HG03442 (cell line): ENCODE results near the gene PRKCA.

ENCODE experiments used
- ATAC-seq: cut with Tn5 transposase; IDR thresholded peaks from one replicate; pipeline ENCODE4 v1.9.1; 2021; ENCODE audit warnings: mild to moderate bottlenecking, moderate library complexity; ENCODE audit not compliant: unreplicated experiment

PRKCA gene

DNA sequence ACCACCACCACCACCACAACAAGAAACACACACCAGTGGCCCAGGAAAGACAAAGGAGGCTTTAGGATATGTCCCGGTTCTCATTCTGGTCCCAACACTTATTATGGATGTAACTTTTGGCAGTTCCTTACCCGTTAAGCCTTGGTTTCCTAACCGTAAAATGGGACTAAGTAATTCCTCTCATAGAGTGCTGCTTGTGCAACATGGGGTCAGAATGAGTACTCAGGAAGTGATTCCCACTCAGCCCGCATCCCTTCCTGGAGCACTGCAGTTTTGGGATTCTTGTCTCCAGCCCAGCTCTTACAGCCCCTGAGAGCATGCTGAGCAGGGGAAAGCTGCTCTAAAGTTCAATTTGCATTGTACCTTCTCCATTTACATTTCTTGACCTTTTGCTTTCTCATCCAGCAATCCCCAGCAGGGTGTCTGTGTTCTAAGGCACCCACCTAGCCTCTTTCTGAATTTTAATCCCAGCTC is 262.6 kb downstream of the PRKCA start:
- no peak for ATAC-seq

DNA sequence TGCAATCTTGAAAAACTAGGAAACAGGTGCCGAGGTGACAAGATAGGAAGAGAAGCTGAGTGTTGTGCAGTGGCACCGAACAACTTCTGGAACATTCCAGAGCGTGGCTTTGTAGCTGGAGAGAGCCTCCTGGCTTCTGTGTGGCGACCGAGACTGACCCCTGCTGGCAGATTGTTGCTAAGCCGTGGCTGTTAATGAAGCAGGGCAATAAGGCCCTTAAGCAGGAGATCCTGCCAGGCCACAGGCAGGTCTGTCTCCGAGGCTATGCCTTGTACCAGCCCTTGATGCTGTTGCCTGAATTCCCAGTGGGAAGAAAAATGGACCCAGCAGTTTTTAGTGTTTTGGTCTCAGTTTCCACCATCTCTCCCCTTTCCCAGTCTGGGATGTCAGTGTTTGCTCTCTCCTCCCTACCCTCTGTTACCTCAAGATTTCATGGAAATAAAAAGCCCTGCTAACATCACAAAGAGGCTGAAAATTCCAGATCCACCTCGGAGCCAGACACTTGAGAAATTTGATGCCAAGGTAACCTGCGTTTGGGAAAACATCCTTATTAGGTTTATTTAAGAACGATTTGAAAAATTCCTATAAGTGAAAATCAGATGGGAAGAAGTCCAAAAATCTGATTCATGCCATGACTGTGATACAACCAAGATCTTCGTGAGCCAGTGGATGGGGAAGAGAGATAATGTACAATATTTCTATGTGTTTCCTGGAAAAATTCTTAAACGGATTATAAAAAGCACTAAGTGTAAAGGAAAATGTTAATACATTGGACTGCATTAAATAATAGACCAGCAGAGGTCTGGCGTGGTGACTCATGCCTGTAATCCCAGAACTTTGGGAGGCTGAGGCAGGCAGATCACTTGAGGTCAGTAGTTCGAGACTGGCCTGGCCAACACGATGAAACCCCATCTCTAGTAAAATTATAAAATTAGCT is 265.1 kb downstream of the PRKCA start:
- ATAC-seq: peak; percentile 54

DNA sequence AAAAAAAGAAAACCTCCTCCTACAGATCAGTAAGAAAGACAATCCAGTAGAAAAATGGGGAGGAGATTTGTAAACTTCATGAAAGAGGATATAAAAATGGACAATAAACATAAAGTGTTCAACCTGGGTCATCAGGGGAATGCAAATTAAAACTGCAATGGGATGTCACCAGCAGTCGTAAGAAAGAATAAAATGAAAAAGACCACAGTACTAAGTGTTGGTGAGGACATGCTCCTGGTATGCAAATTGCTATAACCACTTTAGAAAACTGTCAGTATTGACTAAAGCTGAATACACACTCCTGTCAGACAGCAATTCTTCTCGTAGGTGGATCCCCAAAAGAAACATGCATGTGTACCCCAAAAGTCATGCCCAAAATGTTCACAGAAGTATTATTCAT is 267.2 kb downstream of the PRKCA start:
- no peak for ATAC-seq

DNA sequence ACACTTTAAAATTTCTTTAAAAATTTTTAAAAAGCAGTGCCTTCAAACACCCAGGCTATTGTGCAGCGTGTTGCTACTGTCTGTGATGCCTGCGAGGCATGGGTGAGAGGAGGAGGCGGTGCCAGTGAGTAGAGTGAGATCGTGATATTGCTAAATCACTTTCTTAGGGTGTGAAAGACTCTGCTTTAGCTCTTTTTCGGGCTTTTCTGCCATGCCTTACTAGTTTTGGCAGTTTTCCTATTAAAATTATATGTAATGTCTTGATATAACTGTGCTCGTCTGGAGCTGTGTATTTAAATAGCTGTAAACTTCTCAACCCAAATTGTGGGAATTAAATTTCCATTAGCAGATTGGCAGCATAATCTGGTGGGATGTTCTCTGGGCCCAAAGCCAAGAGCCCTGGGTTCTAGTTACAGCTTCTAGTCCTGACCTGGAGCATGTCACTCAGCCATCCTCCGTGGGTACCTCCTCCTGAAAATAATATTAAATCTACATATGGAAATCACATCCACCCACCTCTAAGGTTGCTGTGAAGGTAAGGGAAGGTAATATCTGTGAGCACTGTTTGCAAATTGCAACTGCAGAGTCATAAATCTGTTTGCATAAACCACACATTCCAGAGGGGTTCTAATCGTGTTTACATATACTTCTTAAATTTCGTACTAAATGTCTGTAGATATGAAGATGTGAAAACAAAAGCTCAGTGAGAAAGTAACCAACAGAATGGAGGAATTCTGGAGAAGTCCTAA is 268.2 kb downstream of the PRKCA start:
- no peak for ATAC-seq

DNA sequence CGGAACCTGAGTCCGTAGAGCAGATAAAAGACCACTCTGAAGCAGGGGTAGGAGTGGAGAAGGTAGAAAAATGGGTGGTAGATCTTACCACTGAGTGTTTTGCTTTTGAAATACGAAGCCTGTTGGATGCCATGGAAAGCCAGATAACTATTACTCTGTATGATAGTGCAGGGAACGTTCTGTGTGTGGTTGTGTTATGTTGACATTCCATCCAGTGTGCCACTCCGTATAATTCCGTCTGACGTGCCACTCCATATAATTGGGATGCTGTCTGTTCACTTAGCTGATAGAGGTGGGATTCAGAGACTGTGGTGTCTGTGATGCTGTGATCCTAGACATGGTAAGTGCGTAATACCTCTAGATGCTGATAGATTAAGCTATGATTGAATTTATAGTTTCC is 269.3 kb downstream of the PRKCA start:
- no peak for ATAC-seq

DNA sequence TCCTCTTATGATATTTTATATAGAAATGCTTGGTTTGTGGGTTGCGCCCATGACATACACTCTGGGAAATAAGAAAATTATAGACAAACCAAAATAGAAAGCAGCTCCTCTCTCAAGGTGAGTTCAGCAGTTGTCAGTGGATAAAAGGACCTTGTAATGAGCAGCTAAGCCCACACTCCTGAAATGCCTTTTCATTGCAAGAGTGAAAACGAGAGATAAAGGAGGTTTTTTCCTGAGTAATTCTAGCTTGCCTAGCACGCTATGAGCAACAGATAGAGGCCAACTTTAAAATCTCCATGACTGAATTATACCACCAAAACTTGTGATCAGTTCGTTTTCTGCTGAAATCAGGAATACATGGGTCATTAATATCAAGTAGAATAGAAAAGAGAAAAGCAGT is 270.7 kb downstream of the PRKCA start:
- ATAC-seq: no peak

DNA sequence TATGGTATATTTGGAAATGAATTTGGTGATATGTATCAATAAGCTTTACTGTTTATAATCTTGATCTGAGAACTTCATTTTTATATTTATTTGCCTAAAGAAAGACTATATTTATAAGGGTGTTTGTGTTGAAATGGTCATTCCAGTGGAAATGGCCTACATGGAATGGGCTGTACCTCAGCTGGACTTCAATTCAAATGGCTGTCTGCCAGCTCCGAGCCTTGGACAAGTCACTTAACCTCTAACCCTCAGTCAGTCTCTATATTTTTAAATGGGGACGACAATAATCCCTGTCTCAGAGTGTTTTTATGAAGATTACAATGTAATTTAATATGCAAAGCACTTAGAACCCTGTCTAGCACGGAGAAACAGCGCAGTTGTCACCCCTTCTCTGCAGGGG is 271.7 kb downstream of the PRKCA start:
- no peak for ATAC-seq

DNA sequence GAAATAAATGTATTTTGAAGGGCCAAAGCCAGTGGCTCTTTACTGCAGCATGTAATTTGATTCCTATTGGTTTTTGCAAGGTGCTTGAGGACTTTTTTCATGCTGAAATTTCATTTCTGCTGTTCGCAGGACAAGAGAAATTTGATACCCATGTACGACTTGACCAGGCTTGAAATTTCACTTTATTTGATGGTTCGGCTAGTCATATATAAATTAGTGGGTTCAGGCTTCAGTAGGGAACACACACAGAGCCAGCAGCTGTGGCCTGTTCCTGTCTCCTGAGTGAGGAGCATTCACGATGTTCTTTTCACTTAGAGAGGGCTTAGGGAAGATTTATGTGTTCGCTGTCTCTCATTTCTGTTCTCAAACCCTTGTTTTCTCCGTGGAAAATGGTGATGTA is 274.1 kb downstream of the PRKCA start:
- no peak for ATAC-seq

DNA sequence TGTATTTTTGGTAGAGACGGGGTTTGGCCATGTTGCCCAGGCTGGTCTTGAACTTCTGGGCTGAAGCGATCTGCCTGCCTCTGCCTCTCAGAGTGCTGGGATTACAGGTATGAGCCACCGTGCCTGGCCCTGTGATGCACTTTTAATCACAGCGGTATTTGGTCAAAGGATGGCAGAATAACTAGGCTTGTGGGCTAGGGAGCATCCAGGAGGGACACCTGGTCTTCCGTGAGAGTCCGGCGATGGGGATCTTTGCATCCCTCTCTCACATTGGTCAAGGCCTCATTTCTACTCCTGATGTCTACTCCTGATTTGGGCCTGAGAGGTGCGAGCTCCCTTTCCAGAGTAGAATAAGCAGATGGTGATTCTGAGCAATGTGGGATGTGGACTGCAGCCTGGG is 274.6 kb downstream of the PRKCA start:
- ATAC-seq: no peak

DNA sequence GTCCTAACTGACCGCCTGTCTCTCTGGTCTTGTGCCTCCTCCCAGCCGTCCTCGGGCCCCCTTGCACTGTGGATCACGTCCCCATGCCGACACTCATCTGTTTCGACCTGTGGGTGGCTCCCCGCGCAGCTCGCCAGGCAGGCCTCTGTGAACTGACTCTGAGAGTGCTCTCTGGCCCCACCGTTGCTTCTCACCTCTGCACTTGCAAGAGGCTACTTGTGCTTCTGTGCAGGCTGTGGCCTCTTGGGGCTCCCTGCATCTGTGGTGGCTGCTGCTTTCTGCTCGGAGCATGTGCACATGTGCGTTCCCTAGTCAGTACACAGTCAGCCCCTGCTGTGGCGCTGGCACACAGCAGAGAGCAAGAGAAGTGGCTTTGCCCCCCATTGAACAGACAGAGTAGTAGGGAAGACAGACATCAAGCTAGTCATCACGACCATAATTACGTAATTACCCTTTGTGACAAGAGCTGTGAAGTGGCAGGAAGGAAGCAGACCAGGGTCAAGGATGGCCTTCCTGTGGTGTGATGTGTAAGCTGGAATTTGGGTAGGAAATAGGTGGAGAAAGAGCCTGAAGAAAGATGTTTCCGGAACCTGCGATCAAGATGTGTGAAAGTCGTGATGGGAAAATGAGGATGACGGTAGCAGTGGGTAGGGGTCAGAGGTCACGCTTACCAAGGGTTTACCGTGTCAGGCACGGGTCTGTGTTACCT is 276.5 kb downstream of the PRKCA start:
- no peak for ATAC-seq

DNA sequence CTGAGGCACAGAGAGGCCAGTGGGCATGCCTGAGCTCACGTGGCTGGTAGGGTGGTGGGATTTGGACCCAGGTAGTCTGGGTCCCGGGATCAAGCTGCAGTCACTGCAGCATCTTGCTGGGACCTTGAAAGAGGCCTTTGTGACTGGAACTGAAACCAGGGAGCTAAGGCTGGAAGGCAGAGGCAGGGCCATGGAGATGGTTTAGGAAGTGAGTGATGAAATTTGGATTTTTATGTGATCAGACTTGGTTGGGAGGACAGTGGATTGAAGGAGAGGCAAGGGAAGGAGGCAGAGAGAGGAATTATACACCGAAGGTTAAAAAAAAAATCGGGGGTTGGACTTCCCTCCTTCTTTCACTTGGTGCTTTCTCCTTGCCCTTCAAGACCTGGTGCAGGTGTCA is 277.1 kb downstream of the PRKCA start:
- ATAC-seq: no peak

DNA sequence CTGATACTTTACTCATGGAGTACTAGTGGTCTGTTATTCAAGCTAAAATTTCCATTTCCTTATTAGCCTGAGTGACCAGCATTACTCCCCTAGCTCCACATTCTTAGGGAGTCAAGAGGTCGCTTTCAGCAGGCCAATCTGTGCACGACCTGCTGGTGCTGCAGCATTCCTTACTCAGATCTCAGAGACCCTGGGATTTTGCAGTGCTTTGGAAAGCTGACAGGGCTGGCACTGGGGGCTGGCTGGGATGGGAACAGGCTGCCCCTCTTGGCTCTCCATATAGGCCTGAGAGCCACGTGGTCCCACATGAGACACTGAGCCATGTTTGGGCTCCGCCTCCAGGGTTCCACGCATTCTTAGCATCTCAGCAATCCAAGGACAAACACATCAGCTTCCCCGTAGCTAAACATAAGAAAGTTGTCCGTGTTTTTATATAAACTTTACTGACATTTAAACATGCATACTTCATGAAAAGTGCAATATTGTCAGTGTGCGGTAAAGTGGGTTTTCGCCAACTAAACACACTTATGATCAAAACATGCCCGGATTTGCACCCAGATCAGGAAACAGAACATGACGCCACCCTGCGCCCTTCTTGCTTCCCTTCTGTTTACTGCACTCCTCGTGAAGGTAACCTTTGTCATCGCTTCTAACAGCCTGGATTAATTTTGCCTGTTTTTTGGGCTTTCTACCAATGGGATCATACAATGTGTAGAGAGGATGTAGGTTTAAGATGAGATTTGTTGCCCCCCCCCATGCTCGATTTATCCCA is 278.0 kb downstream of the PRKCA start:
- ATAC-seq: no peak

DNA sequence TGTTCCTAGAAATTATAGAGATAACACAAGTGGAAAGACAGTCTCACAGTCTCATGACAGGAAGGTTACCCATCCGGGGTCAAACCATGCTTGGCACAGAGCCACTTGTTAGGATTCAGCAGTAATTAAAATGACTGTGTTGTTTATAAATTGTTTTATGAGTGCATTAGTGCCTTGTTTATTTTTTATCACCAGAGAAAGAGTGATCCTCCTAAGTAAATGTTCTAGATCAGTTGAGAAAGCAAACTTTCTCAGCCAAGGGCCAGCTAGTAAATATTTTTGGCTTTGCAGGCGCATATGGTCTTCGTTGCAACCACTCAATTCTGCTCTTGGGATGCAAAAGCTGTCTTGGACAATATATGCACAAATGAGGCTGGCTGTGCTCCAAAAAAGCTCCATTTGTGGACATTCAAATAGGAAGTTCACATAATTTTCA is 278.6 kb downstream of the PRKCA start:
- ATAC-seq: no peak

DNA sequence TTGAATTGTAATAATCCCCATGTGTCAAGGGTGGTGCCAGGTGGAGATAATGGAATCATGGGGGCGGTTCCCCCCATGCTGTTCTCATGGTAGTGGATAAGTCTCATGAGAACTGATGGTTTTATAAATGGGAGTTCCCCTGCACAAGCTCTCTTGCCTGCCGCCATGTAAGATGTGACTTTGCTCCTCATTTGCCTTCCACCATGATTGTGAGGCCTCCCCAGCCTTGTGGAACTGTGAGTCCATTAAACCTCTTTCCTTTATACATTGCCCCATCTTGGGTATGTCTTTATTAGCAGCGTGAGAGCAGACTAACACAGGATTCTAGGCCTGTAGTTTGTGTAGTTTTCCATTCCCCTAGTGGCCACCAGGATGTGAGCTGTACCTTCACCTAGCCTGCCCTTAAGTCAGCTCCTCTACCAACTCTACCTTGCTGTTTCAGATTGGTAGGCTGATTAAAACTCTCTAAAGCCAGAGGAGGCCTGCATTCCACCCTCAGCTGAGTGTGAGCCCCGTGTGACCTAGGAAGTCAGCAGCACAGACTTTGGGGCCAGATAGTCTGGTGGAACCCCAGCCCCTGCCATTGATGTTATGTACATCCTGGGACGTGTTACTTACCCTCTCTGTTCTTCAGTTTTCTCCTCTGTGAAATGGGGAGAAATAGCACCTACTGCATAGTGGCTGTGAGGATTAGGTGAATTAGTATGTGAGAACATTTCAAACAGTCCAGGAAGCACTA is 280.1 kb downstream of the PRKCA start:
- no peak for ATAC-seq

DNA sequence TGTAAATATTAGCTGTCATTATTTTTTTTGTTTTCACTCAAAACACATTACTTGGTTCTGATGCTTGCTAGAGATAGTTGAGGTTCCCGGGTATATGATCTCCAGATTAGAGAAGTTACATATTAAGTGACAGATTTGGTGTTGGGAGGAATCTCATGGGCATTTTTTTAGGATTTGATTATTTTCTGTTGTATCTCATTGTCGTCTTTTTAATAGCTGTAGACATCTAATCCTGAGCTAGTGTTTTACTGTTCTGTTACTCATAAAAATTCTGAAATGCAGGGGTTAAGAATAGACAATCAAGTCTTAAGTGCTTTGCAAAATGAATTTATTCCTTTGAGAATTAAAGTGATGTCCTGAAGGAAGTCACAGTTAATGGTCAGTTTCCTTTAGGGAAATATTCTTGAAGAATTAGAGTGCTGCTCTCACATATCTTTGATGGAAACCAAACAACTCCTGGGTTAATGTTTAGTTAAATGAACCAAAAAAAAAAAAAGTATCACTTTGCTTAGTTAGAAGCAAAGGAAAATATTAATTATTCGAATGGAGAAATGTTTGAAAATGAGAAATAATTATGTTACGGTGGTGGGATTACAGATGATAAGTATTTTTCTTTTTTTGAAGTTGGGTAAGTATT is 280.8 kb downstream of the PRKCA start:
- ATAC-seq: no peak

DNA sequence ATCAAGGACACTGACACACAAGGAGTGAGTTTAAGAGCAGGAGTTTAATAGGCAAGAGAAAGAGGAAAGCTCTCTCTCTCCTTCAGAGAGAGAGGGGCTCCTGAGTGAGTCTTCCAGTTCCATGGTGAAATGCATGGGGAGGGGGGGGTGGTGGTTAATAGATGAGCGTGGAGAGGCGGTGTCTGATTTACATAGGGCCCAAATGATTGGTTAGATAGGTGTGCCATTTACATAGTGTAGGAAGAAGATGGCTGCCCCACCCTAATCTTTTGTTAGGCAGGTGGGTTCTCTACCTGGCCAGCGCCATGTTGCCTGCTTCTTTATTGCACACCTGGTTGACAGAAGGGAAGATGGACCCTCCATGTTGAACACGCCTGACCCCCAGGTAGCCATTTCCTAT is 282.5 kb downstream of the PRKCA start:
- no peak for ATAC-seq

DNA sequence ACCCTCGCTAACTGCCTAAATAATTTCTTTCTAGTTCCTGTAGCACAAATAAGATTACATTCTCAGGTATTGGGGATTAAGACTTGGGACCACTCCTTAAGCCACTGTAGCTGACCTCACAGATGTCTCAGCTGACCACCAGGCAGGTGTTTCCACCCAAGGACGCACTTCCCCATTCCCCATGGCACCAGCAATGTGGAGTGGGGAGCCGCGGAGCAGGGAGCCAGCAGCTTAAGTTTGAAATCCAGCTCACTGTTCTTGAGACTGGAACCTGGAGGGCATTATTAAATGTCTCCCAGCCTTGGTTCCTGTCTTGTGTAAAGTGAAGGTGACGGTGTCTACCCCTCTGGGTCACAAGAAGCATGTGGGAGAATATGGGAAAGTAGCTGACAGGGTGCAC is 283.1 kb downstream of the PRKCA start:
- ATAC-seq: no peak

DNA sequence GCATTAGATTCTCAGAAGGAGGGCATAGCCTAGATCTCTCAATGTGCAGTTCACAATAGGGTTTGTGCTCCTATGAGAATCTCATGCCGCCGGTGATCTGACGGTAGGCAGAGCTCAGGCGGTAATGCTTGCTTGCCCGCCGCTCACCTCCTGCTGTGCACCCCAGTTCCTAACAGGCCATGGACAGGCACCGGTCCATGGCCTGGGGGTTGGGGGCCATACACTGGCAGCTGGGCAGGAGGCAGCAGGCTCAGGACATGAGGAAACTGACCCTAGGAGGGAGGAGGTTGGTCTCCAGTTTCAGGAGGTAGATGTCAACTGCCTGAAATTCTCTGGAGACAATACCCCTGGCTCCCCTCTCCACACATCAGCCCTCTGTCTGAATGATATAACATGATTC is 287.5 kb downstream of the PRKCA start:
- ATAC-seq: no peak

DNA sequence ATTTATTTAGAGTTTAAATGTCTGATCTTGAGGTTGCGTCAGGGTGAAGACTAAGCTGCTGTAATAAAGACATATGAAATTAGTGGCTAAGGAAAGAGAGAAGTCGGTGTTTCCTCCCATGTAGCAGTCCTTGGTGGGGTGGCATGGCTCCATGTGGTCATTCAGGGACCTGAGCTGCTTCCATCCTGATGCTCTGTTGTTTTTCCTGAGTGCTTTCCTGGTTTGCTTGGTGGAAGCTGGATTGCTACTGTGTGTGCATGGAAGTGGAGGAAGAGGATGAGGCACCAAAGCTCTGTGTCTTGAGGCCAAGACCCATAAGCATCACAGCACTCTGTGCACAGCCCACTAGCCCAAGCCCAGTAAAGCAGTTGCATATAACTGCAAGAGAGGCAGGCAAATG is 290.7 kb downstream of the PRKCA start:
- no peak for ATAC-seq

DNA sequence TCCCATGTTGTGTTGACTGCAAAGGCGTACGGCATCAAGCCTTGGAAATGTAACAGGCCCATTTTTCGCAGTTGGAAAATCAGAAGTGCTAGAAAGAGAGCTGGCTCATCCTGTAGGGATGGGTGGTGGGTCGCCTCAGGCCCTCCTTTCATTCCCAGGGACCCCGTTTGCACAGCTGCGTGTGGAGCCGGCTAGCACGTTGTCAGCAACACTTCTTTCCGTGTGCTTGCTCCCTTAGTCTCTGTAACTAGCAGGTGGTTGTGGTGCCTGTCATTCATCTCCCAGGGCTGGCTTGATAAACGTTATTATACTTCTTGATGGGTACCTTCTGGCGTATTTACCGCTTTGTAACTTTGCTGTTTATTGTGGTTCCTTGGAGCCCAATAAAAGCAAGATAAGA is 293.5 kb downstream of the PRKCA start:
- ATAC-seq: no peak
